Stimulated activated CD4-positive, alpha-beta T cell treated with anti-CD3 and anti-CD28 coated beads, TNF-alpha, amount 100 ng/mL, for 1 hour (primary cell): Measurements from ENCODE around the gene BCL11B.
A peak's percentile ranks its signal among the peaks of the same experiment; 100 is the strongest.
"Not testable (repeated sequence)": the region's sequence is repeated elsewhere in the genome, so short reads cannot be mapped to it uniquely, and the experiment has no call there.

Experiments used
- DNase-seq, 3 donors: peaks; one replicate each; pipeline ENCODE4 v3.0.0-alpha.2; 2020; ENCODE audit warnings: low read depth in 3 of 3, low spot score in 1 of 3

BCL11B gene

DNA sequence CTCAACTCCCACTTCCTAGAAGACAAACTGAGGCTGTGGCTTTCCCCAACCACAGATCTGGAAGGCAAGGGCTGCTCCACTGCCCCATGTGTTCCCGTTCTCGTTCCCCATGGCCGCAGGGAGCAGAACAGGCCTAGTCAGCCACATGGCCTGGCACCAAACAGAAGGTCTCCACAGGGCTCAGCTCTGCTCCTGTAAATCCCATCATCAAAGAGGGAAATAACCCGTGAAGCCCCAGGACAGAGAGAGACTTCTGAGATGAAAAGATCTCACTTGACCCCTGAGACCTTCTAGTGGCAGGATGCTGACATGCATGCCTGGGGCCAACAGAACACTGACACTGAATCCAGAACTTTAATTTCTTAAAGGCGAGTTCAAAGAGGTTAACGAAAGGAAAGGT lies 68.9 kb downstream of the BCL11B start:
- DNase-seq, result no peak

- no peak for DNase-seq
Measured at GRCh38 chr14:99202516-99202915, 69.5 kb downstream of the BCL11B start.

GRCh38 chr14:99201351-99202073 lies 70.5 kb downstream of the BCL11B start:
- no peak for DNase-seq

DNA sequence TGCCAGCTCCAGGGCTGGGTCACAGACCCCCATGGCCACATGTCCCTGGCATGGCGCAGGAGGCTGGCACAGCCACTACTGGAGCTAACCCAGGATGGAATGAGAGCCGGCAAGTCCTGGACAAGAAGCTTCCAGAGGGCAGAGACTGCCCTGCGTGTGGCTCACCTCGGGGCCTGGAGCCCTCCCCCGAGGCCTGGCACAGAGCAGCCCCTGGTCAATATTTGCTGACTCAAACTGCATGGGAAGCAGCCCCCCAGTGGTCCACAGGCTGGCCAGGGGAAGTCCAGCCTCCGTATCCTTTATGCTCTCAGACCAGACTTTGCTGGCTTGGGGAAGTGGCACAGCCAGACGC lies 71.4 kb downstream of the BCL11B start:
- no peak for DNase-seq

DNA sequence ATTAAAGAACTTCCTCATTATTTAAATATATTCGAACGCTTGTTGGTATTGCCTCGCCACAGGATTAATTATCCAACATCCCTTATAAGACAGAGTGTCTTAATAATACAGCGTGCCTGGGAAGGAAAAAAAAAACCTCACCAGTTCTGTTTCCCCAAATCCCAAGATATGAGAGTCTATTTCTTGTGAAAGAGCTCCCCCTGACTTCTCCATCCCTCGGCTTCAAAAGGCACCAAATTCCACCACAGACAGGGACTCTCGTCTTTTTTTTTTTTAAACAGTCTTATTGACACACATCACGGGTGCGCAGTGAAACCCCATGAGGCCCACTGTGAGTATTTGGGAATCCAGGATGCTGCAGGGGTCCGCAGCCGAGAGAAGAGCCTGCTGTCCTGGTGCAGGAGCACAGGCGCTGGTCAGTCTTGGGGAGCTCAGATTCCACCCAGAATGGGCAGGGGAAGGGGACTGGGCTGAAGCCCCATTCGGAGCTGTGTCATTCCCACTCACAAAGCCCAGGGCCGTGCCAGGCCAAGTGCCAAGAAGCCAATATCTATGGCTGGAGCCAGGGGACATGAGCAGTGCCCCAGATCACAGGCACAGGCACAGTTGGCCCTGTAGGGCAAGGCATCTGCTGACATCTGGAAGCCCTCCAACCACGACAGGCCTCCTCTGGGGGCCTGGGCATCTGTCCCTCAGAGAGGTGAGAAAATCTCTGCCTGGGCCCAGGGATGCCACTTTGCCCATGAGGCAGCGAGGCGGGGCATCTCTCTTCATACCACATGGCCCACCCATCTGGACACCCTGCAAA lies 71.9 kb downstream of the BCL11B start:
- DNase-seq, result no peak

DNA sequence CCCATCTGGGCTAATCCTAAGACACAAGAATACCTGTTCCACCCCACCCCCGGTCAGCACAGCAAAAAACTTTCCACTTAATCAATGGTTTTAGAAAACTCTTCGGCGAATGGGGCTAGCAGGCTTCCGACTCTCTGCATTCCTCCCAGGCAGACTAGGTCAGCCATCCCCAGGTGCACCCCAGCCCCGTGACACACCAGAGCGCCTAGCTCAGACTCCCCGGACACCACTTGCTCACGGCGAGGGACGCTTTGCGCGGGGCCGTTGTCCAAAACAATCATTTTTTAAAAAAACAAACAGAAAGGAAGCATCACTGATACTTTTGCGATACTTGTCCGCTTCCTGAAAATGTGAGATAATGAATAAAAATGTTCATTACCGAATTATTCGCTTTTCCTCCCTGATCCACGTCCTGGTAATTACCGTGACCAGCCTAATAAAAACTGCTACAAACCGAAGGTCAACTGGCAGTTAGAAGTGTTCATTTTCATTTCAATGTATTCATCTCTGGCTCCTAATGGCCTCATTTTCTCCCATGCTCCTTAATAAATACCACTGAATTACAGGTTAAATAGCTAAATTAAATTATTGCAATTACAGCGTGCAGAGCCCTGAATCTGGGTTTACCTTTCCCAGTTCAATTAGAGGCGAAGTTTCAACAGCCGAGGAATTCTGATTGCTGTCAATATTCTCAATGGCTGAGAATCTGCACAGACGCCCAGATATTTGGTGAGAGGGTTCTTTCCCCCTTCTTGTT lies 73.1 kb downstream of the BCL11B start:
- no peak for DNase-seq

- DNase-seq, result no peak
Measured at GRCh38 chr14:99196310-99196650, 75.7 kb downstream of the BCL11B start.

GRCh38 chr14:99195602-99196309 lies 76.2 kb downstream of the BCL11B start:
- no peak for DNase-seq

DNA sequence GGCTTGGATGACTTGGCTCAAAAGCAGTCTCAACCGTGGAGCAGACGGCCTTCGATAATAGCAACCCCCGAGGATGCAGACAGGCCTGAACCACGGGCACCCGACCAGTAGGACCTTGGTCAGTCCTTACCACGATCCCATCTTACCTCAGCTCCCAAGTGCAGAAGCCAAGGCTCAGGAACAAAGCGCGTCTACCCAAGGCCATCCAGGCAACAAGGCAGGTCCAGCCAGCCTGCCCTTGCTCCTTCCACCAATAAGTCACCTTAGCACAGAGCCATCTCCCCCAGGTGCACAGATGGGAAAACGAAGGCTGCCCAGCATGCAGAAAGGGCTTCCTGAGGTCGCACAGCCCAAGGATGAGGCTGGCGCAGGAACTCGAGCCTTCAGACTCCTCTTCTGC lies 77.3 kb downstream of the BCL11B start:
- no peak for DNase-seq

- DNase-seq, result no peak
Measured at GRCh38 chr14:99194136-99194535, 77.9 kb downstream of the BCL11B start.

DNA sequence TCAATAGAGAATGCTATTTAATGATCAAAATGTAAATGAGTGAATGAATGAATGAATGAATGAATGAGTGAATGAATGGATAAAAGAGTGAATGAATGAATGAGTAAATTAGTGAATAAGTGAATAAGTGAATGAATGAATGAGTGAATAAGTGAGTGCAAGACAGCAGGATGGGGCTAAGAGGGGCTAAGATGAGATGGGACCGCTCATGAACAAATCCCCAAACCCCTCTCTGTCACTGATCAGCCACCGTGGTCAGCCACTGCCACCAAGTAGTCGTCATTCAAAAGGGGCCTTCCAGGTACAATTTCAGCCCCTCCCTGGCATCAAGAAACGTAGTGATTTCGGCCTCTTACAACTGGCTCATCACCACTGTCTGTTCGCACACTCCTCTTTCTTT lies 79.2 kb downstream of the BCL11B start:
- no peak for DNase-seq

- DNase-seq, result no peak
Measured at GRCh38 chr14:99192028-99192621, 79.9 kb downstream of the BCL11B start.

DNA sequence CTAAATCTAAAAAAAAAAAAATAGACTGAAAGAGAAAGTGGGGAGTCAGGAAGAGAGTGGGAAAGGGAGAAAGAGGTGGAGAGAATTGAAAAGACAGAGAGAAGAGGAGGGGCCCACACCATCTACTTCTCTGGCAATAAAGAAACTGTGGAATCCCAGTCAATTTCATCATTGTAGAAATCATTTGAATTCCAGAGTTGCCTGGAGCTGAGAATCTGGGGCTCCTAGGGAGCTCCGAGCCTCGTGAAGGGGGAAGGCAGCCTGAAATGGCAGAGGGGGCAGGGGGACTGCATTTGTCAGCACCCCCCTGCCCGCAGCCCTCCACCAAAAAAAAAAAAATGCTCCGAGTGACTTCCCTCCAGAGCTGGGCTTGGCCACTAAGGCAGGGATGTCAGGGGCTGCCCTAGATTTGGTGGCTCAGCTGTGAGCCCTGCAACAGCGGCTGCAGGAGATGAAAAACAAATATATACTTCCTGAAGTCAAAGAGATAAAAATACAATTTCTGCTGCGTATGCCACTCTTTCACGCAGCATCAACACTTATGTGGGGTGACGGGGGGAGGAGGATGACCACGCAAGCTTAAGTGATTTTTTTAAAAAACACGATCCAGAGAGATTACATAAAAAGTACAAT lies 80.5 kb downstream of the BCL11B start:
- no peak for DNase-seq

- no peak for DNase-seq
Measured at GRCh38 chr14:99190696-99191394, 81.2 kb downstream of the BCL11B start.

DNA sequence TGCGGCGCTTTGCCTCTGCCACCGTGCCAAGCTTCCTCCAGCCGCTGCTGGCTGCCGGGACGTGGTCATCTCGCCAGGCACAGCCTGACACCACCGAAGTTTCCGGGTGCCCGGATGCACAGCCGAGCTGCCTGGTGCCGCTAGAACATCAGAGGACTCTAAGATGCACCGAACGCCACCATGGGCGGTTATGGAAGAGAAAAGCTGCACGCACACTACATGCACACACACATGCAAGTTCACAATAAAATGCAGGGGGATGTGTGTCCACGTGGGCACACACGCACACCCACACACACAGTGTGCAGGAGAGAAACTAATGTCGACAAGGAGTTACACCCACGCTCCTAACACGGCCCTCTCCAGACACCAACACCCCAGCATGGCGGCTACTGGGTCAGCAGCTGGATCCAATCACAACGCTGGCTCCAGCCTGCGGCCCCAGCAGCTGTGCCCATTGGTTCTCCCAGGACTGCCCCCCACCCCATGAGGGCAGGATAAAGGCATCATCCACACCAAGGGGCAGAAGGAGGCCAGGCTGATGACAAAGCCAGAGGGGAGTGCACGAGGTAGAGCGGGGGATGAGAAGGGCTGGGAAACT lies 82.7 kb downstream of the BCL11B start:
- DNase-seq, result no peak

GRCh38 chr14:99188731-99189191 lies 83.2 kb downstream of the BCL11B start:
- DNase-seq, result peak in 1 of 3 donors; percentile 25

DNA sequence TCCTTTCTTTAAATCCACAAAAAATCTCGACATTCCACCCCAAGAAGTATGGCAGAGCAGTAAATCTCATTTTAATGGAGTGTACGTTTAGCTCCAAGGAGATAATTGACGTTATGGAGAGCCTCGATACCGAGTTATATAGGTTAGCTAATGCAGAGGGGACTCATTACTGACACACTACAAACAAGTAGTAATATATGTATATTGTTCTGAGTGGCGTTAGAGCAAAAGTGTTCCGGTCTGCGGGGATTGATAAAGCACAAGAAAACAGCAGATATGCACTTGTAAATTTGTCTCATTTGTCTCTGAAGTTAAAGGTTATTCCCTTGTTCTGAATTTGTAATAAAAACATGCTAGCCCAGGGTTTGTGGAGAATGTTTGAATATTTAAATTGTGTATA lies 84.1 kb downstream of the BCL11B start:
- no peak for DNase-seq

GRCh38 chr14:99186956-99187690 lies 84.9 kb downstream of the BCL11B start:
- no peak for DNase-seq

GRCh38 chr14:99186336-99186735 lies 85.7 kb downstream of the BCL11B start:
- DNase-seq, result not testable (repeated sequence)
